HG02623 (cell line): Measurements from ENCODE around the gene LRRC72.

ENCODE experiments used
- ATAC-seq: cut with Tn5 transposase; IDR thresholded peaks from one replicate; pipeline ENCODE4 v1.9.1; 2021; ENCODE audit warnings: moderate library complexity; ENCODE audit not compliant: unreplicated experiment

LRRC72 gene

DNA sequence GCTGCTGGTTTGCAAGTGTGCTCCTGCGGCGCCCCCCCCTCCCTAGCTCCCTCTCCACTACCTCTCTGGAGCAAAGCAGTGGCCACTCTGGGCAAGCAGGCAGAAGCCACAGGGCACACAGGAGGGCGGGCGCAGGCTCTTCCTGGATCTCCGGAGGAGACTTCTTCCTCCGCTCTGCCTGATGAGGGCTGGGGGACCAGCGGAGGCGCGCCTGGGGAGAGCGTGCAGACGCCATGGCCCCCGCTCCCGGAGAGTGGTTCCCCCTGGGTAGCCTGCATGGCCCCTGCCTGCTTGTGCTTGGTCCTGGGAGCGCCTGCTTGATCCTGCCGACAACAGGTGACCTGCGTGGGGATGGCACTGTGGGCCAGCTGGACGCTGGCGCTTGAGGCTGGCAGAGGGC is 89.9 kb downstream of the LRRC72 start:
- no peak for ATAC-seq

GRCh38 chr7:16619979-16620408 is 93.4 kb downstream of the LRRC72 start:
- ATAC-seq, result peak; percentile 85

GRCh38 chr7:16626388-16626787 is 99.8 kb downstream of the LRRC72 start:
- ATAC-seq, result no peak

GRCh38 chr7:16627236-16627635 is 100.6 kb downstream of the LRRC72 start:
- ATAC-seq, result no peak

- ATAC-seq, result no peak
These were observed 104.0 kb downstream of the LRRC72 start for GRCh38 chr7:16630654-16631053.
